NAMALWA (cell line): ENCODE measurements around the gene ABTB1.
A peak's percentile ranks its signal among the peaks of the same experiment; 100 is the strongest.
"Not testable (repeated sequence)": the region's sequence is repeated elsewhere in the genome, so short reads cannot be mapped to it uniquely, and the experiment has no call there.

Source experiments
- DNase-seq: peaks from one replicate; pipeline ENCODE4 v3.0.0-alpha.2; 2015; ENCODE audit warnings: low spot score

ABTB1 gene

DNA sequence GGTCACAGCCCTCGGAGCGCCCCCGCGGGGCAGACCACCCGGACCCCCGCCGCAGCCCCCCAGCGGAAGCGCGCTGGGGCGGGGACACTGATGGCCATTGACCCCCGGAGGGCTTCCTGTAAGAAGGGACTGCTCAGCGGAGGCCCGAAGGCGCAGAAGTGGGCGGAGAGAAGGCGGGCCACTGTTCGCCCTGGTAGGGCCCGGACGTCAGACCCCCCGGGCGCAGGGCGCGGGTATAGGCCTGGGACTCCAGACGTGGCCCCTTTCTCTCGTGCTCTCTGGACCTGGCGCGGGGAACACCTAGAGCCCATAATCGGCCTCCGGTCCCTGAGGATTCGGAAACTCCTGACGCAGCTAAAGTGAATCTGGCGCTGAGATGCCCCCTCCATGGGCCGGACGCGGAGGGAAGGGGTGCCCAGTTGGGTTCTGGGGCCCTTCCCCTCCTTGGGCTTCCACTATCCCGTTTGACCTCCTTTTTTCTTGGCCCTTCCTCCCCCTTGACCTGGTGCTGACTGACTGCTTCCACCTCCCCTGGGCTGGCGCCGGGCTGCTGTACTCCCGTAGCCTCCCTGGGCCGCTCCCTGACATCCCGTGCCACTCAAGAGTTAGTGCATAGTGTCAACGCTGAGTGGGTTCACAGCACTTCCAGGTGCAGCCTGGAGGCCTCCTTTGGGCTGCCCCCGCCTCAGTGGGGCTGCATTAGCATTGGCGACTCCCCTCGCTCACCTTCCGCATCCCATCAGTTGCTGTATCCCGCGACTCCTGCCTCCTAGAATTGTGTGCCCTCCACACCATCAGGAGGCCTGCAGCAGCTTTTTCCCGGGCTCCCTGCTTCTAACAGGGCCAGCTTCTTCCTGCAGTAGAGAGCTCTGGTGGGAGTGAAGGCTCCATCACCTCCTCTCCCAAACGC, 694 bp downstream of the ABTB1 start:
- DNase-seq: peak; percentile 41

DNA sequence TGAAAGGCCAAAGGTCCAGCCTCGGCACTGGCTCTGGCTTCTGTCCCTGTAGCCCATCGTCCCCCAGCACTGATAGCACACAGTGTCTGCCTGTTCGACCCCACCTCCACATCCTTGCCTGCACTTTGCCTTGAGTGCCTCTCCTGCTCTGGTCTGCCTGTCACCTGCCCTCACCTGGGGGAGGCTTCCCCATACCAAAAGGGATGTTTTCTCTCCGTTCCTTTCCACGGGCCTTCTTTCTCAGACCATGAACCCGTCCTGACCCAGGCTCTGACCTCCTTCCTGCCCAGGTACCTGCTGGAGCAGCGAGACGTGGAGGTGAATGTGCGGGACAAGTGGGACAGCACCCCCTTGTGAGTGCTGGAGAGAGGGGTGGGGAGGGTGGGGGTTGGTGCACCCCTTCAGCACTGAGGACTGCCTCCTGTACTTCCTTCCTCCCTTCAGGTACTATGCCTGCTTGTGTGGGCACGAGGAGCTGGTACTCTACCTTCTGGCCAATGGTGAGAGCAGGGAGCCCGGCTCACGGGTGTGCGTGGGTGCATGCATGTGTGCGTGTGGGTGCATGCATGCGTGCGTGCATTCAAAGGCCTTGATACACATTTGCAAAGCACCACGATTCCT, 1.5 kb downstream of the ABTB1 start:
- no peak for DNase-seq

DNA sequence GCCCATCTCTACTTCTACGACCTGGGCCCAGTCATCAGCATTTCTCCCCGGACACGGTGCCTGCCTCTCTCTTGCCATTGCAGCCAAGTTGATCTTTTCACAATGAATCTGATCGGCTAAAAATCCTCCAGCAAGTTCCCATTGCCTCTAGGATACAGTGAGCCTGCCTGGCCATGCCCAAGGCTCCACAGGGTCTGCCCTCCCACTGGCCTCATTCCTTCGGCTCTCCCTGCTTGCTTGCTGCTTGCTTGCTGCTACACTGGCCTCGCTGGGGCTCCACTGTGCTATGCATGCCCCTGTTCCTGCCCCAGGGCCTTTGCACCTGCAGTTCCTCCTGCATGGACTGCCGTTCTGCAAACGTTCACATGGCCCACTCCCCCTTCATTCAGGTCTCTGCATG, 2.0 kb downstream of the ABTB1 start:
- DNase-seq: no peak

DNA sequence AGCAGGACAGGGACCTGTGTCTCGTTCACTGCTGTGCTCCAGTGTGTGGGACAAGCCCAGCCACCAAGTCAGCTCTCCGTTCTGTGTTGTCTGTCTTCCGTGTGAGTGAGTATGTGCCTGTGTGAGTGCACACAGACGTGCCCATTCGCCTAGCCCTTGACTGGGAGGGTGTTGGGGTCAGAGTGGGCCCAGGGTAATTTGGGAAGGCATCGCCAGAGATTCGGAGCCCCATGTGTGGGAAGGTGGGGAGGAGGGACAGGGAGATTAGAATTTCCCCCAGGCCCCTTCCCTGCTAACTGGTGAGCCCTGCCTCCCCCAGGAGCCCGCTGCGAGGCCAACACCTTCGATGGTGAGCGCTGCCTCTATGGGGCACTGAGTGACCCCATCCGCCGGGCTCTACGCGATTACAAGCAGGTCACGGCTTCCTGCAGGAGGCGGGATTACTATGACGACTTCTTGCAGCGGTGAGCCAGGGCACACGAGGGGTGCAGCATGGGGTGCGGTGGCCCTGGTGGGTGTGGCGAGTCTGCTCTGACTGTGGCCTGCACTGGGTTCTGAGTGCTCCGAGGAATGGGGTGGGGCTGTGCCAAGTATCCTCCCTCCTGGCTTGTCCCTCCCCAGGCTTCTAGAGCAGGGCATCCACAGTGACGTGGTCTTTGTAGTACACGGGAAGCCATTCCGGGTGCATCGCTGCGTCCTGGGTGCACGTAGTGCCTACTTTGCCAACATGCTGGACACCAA, 3.1 kb downstream of the ABTB1 start:
- no peak for DNase-seq

DNA sequence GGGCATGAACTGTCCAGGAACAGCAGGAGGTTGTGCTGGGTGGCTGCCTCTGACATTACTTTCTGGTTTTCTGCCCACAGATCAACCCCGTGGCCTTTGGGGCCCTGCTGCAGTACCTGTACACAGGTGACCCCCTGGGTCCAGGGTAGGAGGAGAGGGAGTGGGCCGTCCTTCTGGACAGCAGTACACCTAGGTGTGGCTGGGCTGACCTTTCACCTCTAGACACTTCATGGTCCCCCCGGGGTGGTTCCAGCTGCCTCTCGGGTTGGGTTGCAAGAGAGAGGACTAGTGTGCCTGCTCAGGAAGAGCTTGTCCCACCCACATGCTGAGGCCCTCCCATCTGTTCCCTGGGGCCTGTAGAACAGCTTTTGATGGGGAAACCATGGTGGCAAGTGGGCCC, 3.7 kb downstream of the ABTB1 start:
- DNase-seq: no peak

DNA sequence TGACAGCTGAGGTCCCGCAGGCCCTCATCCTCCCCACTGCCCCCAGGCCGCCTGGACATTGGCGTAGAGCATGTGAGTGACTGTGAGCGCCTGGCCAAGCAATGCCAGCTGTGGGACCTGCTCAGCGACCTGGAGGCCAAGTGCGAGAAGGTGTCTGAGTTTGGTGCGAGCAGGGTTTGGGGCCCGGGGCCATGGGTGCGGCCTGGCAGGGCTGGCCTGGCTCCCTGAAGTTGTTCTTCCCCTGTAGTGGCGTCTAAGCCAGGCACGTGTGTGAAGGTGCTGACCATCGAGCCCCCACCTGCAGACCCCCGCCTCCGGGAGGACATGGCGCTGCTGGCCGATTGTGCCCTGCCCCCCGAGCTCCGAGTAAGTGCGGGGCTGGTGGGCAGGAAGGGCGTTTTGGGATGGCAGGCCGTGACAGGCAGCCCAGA, 4.2 kb downstream of the ABTB1 start:
- no peak for DNase-seq

DNA sequence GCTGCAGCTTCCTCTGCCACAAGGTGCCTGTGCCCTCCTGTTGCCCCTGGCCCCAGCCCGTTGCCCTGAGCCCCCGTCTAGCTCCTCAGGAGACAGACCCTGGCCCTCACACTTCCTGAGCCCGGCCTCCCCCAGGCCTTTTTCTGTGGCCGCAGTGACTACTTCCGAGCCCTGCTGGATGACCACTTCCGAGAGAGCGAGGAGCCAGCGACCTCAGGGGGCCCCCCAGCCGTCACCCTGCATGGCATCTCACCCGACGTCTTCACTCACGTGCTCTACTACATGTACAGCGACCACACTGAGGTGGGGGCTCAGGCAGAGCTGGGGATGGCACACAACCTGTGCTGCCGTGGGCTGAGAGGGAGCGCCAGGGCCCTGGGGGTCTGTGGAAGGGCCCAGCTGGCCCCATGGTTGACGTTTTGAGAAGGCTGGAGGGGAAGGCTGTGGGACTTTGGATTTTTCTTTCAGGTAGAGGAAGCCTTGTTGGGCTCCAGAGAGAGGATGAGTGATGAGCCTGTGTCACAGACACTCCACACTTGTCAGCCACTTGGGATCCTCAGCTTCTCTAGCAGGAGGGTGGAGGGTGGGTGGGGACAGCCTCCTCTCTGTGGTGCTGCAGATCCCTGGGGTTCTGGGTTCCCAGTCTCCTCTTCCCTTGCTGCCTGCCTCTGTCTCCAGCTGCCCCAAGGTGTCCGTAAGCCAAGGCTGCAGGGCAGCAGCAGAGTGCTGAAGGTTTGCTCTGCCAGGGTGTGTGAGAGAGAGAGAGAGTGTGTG, 5.0 kb downstream of the ABTB1 start:
- DNase-seq: no peak

DNA sequence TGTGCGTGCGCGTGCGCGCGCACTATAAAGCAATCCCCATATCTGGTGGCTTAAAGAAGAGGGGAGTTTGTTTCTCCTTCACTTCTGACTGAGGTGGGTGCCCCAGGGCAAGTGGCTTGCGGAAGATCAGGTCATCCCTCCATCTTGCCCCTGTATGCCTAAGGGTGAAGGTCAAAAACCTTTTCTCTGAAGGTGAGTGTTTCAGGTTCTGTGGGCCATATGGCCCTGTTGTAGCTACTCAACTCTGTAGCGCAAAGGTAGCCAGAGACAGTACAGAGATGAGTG, 5.5 kb downstream of the ABTB1 start:
- DNase-seq: no peak

DNA sequence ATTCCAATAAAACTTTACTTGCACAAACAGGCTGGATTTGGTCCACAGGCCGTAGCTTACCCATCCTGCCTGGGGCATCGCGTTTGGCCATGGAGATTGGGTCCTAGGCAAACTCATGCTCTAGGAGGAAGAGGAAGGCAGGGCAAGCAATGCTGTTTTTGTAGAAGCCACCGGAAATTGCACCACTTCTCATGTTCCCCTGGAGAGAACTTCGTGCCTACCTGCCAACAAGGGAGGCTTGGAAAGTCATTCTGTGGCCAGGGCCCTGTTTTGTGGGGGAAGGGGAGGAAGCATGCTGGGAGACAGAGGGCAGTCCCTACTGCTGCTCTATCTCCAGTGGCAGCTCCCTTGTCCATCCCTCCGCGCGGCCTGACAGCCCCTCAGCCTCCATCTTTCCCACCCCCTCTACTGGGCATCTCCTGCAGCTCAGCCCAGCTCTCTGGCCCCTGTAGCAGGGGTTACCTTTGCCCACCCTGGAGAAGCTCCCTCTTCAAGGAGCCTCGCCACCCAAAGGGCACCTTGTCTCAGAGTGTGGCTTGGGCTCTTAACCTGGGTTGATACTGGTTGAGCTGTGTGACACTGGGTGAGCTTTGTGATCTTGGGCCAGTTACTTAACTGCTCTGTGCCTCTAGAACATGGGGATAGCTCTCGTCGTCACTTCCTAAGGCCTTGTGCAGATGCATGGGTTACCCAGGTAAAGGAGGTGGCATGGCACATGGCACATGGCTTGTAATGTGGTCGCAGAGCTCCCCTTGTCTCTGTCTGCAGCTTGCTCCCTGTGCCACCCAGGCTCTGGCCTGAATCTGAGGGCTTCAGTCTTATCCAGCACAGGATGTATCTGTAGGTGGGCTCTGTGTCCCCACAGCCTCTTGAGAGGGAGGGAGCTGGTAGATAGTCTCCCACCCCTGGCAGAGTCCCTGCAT, 6.1 kb downstream of the ABTB1 start:
- DNase-seq: no peak

DNA sequence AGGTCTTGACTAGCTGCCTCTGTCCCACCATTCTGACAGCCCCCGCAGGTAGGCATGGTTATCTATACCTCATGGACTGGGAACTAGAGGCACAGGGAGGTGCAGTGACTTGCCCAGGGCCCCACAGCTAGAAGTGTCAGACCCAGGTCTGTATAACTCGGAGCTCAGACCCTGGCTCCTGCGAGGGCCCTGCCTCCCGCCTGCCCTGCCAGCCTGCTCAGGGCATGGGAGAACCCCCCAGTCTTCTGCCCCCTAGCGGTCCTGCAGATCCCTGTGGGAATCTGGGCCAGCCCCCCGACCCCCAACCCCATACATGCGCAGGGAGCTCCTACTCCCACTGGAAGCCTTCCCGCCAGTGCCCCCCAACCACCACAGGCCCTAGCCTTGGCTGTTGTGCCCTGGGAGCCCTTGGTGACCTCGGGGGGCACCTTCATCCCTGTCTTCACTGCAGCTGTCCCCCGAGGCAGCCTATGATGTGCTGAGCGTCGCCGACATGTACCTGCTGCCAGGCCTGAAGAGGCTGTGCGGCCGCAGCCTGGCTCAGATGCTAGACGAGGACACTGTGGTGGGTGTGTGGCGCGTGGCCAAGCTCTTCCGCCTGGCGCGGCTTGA, 6.9 kb downstream of the ABTB1 start:
- no peak for DNase-seq

DNA sequence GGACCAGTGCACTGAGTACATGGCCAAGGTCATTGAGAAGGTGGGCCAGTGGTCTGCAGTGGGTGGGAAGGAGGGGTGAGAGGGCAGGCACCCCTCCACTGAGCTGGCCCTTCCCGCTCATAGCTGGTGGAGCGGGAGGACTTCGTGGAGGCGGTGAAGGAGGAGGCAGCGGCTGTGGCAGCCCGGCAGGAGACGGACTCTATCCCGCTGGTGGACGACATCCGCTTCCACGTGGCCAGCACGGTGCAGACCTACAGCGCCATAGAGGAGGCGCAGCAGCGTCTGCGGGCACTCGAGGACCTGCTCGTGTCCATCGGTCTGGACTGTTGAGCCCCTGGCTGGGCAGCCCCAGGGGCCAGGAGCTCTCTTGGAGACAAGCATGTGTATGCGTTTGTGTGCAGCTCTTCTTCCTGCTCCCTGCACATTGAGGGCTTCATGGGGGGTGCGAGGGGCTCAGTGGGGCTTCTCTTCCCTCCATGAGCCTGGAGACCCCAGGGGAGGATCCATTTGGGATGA, 7.5 kb downstream of the ABTB1 start:
- no peak for DNase-seq

DNA sequence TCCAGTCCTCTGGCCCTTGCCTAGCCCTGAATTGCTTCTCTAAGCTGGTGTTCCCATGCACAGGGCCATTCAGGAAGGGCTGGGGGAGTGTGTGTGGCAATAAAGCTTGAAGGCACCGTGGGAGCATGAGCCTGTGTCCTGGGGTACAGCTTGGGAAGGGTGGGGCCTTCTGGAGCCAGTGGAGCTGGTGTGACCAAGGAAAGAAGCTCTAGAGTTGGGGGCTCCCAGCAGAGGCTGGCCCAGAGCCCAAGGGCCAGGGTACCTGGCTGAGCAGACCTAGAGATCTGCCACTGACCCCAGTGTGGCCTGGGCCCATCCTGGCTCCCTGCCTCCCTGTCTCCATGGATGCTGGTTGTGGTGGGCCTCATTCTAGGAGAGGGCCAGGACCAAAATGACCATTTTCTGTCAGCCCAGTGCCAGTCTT, 8.1 kb downstream of the ABTB1 start:
- DNase-seq: no peak

DNA sequence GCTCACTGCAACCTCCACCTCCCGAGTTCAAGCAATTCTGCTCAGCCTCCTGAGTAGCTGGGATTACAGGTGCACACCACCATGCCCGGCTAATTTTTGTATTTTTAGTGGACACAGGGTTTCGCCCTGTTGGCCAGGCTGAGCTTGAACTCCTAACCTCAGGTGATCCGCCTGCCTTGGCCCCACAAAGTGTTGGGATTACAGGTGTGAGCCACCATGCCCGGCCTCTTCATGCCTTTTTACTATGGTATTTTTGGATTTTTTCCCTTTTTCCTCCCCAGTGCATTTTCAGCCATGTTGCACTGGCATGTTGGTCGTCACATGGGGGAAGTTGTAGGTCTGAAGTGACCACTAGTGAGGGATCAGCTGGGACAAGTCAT, 9.4 kb downstream of the ABTB1 start:
- not testable (repeated sequence) for DNase-seq

DNA sequence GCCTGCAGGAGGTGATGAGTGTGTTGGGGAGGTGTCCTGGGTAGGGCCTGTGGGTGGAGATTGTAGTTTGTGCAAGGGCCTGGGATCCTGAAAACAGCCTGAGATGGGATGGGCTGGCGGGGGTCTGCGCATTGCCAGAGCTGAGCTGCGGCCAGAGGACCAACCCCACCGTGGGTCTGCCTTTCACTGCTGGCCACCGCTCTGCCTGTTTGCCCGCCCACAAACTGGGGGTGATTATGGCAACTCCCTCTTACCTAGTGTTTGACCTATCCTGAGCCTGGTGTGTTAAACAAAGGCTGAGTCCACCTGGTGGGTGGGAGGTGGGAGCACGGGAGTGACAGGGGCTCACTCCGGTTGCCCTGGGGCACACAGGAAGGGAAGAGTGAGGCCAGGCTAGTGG, 9.8 kb downstream of the ABTB1 start:
- DNase-seq: no peak

DNA sequence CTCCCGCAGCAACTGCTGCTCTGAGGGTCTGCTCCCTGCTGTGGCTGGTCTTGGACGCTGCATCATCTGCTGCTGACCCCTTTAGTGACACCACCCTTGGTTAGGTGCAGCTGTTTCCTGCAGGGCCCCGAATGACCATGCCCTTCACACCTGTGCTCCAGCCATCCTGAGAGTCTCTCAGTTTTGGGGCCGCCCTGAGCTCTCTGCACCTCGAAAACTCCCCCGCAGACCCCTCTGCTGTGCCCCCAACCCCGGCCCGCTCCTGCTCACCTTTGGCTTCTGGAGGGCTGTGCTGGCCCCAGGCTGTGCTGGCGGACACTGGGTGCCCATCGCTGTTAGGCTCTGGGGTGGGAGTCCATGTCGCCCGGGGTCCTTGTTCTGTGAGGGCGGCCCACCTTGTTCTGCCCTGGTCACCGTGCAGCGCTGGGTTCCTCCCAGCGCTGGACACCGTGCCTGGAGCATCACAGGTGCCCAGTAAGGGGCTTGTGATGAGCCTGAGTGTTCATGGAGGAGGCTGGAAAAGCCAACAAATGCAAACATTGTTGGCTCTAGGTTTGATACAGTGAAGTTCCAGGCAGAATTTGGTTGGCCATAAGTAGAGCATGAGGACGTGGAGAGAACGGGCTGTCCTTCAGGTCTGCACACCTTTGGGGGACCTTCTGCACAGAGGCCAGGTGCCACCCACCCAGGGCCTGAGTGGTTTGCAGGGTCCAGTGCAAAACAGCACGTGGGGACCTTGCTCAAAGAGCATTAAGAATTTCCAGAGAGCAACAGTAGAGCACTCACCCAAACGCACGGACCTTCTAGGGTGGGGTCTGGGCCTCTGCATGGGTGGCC, 12.3 kb downstream of the ABTB1 start:
- no peak for DNase-seq

DNA sequence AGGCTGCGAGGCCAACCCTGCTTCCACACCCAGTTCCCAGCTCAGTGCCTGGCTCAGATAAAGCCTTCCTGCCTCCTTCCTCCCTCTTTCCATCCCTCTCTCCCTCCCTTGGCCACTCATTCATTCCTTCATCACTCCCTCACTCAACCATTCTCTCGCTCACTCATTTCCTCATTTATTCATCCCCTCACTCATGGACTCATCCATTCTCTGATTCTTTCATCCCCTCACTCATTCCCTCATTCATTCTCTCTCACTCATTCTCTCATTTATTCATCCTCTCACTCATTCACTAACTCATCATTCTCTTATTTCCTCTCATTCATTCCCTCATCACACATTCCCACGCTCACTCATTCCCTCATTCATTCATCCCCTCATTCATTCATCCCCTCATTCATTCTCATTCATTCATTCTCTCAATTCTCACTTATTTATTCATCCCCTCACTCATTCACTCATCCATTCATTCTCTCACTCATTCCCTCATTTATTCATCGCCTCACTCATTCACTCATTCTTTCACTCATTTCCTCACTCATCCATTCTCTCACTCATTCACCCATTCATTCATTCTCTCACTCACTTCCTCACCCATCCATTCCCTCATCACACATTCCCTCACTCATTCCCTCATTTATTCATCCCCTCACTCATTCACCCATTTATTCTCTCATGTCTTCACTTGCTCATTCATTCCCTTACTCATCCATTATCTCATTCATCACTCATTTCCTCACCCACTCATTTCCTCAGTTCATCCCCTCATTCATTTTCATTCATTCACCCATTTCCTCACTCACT, 13.2 kb downstream of the ABTB1 start:
- DNase-seq: peak; percentile 30

DNA sequence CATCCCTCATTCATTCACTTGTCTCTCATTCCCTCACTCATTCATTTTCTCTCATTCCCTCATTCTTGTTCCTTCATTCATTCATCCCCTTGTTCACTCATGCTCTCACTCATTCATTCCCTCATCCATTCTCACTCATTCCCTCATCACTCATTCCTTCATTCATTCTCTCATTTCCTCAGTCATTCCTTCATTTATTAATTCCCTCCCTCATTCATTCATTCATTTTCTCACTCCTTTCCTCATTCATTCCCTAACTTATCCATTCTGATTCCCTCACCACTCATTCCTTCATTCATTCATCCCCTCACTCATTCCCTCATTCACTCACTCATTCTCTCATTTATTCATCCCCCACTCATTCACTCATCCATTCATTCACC, 13.8 kb downstream of the ABTB1 start:
- DNase-seq: no peak

DNA sequence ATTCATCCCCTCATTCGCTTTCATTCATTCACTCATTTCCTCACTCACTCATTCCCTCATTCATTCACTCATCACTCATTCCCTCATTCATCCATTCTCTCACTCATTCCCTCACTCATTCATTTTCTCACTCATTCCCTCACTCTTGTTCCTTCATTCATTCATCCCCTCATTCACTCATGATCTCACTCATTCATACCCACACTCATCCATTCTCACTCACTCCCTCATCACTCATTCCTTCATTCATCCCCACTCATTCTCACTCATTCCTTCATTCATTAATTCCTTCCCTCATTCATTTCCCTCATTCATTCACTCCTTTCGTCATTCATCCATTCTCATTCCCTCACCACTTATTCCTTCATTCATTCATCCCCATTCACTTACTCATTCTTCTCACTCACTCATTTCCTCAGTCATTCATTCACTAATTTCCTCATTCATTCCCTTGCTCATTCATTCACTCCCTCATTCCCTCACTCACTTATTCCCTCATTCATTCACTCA, 14.5 kb downstream of the ABTB1 start:
- no peak for DNase-seq

DNA sequence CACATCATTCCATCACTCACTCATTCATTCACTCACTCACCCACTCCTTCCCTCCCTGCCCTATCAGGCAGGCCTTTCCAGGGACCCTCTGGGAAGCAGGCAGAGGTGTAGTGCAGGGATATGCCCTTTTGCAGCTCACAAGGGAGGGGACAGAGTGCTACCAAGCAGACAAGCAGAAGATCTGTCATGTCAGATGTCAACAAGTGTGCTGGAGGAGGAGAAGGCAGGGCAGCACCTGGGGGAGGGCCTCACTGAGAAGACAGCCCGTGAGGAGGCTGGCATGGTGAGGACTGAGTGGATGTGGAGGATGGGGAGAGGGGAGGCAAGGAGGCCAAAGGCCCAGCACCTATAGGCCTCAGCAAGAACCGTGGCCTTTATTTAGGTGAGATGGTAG, 15.3 kb downstream of the ABTB1 start:
- no peak for DNase-seq
